Measurements from ENCODE around the gene CDC45.

- TF ChIP-seq CTCF (IDR thresholded peaks at IDR 0.05) (no peak), POLR2A (IDR thresholded peaks at IDR 0.05) (no peak)
Measured at GRCh38 chr22:19567157-19568009, 87.7 kb downstream of the CDC45 start.
